ENCODE measurements around the gene TBX21. TPM values are rescaled to one million over a fixed set of nuclear protein-coding genes. Genes with fewer than 3 reads are reported as not detected.

The TBX21 gene
- total and polyA plus RNA-seq, 2 of the 4 experiments (the other 2 are of a cell fraction), result not detected

DNA sequence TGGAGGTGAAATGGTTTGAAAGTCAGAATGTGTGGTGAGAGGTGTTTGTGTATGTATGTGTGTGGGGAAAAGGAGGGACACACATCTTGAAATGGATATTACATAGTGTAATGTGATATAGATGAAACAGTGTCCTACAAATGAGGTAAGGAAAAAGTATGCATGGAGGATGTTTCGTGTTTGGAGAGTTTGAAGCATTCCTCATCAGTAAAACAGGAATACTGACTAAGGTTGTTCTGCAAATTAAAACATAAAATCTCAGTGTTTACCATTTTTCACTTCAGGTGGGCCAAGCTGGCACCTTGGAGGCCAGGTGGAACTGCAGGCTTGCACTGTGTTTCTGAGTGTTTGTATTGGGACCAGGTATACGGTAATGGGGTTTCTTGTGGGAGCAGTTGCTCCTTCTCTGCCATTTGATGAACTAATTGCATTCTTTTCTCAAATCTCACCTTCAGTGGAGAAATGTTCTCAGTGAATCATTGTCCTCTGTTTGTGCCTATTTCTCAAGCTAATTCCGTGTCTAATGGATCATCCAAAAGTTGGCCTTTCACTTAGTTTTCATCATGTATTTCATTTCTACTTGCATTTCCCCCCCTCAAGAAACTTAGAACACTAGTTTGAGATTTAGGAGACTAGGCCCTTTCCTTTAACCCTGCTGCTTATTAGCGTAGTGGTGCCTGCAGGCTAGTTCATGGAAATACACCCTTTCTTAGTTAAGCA lies 47.3 kb upstream of the TBX21 start:
- peaks cover 25% of the 10 kb centered on the region for H3K36me3 ChIP-seq (ENCODE audit: control insufficient read depth, insufficient read depth, low read length)
- no peak overlapping the region for H2AFZ ChIP-seq (replicated peaks; ENCODE audit: low read length, poor library complexity)
- no peak overlapping the region for H3K56ac ChIP-seq (ENCODE audit: extremely low read depth, insufficient read depth, low read length)
- H2AK5ac ChIP-seq (ENCODE audit: low read depth, low read length), result no peak overlapping the region
- no CpG with 5 or more reads among the region's 4 CpGs for WGBS, 2 experiments (ENCODE audit: extremely low coverage in 2 of 2, insufficient read length in 1 of 2)
- no peaks in the 10 kb centered on the region for H3K9me3 ChIP-seq (ENCODE audit: control insufficient read depth, insufficient read depth, low read length)
- no peak overlapping the region for H2BK20ac ChIP-seq (ENCODE audit: low read depth, low read length)
- peak overlapping the region; percentile 65 for H2BK5ac ChIP-seq (ENCODE audit: low read depth, low read length, poor library complexity, severe bottlenecking)
- peak; percentile 36 for DNase-seq
- H2BK15ac ChIP-seq (ENCODE audit: low read depth, low read length), result no peak overlapping the region
- no peak overlapping the region for H3K4ac ChIP-seq (ENCODE audit: low read depth, low read length)
- intact Hi-C loops (cut with micrococcal nuclease), result no loop called here
- H3K14ac ChIP-seq (replicated peaks; ENCODE audit: low read depth, low read length), result no peak overlapping the region
- no peak overlapping the region for H4K8ac ChIP-seq (ENCODE audit: low read depth in 2 of 2, low read length in 2 of 2)
- no peak overlapping the region for H3K23ac ChIP-seq (ENCODE audit: low read depth, low read length)
- H3K4me3 ChIP-seq (ENCODE audit: insufficient read depth, low read depth, low read length), result no peak overlapping the region
- no peaks in the 10 kb centered on the region for H3K27me3 ChIP-seq (ENCODE audit: control insufficient read depth, insufficient read depth, low read length)
- peaks cover 48% of the 10 kb centered on the region for H4K20me1 ChIP-seq (ENCODE audit: insufficient read depth, low read length)
- dilution Hi-C loops (cut with HindIII; ENCODE audit: low sequenced_read_pairs, unreplicated experiment), result no loop called here
- H3K18ac ChIP-seq (ENCODE audit: low read depth, low read length), result no peak overlapping the region
- no peak overlapping the region for H4K91ac ChIP-seq (ENCODE audit: insufficient read depth, low read depth, low read length)
- H3K79me1 ChIP-seq (ENCODE audit: low read depth in 1 of 2, low read length in 2 of 2), result peaks cover 13 to 41% of the 10 kb centered on the region in 2 experiments
- no peak for TF ChIP-seq RAD21 (IDR thresholded peaks at IDR 0.05; ENCODE audit: low read length)
- no peak for TF ChIP-seq RCOR1 (IDR thresholded peaks at IDR 0.05; ENCODE audit: insufficient replicate concordance, low read length)
- TF ChIP-seq CEBPB (IDR thresholded peaks at IDR 0.05; ENCODE audit: low read depth, low read length), result no peak
- TF ChIP-seq SMC3 (IDR thresholded peaks at IDR 0.05; ENCODE audit: low read depth, low read length), result no peak
- TF ChIP-seq BHLHE40 (IDR thresholded peaks at IDR 0.05; ENCODE audit: low read depth, low read length), result no peak
- TF ChIP-seq RFX5 (IDR thresholded peaks at IDR 0.05; ENCODE audit: low read depth, low read length), result no peak
- TF ChIP-seq, protein P1, sequence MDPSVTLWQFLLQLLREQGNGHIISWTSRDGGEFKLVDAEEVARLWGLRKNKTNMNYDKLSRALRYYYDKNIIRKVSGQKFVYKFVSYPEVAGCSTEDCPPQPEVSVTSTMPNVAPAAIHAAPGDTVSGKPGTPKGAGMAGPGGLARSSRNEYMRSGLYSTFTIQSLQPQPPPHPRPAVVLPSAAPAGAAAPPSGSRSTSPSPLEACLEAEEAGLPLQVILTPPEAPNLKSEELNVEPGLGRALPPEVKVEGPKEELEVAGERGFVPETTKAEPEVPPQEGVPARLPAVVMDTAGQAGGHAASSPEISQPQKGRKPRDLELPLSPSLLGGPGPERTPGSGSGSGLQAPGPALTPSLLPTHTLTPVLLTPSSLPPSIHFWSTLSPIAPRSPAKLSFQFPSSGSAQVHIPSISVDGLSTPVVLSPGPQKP (IDR thresholded peaks at IDR 0.05; ENCODE audit: borderline replicate concordance, low read depth, low read length), result no peak
- no peak for TF ChIP-seq FOS (IDR thresholded peaks at IDR 0.05; ENCODE audit: low read depth, low read length)
- TF ChIP-seq, protein P2, sequence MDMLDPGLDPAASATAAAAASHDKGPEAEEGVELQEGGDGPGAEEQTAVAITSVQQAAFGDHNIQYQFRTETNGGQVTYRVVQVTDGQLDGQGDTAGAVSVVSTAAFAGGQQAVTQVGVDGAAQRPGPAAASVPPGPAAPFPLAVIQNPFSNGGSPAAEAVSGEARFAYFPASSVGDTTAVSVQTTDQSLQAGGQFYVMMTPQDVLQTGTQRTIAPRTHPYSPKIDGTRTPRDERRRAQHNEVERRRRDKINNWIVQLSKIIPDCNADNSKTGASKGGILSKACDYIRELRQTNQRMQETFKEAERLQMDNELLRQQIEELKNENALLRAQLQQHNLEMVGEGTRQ (IDR thresholded peaks at IDR 0.05; ENCODE audit: low read depth, low read length), result no peak
- TF ChIP-seq, protein P3, sequence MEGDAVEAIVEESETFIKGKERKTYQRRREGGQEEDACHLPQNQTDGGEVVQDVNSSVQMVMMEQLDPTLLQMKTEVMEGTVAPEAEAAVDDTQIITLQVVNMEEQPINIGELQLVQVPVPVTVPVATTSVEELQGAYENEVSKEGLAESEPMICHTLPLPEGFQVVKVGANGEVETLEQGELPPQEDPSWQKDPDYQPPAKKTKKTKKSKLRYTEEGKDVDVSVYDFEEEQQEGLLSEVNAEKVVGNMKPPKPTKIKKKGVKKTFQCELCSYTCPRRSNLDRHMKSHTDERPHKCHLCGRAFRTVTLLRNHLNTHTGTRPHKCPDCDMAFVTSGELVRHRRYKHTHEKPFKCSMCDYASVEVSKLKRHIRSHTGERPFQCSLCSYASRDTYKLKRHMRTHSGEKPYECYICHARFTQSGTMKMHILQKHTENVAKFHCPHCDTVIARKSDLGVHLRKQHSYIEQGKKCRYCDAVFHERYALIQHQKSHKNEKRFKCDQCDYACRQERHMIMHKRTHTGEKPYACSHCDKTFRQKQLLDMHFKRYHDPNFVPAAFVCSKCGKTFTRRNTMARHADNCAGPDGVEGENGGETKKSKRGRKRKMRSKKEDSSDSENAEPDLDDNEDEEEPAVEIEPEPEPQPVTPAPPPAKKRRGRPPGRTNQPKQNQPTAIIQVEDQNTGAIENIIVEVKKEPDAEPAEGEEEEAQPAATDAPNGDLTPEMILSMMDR (conservative IDR thresholded peaks at IDR 0.05; ENCODE audit: low read depth, low read length), result no peak; the same call in 1 of the 2 replicates
- TF ChIP-seq NFE2L2 (IDR thresholded peaks at IDR 0.05; ENCODE audit: low read depth, low read length), result no peak
- no peak for TF ChIP-seq MAFK (IDR thresholded peaks at IDR 0.05; ENCODE audit: low read depth, low read length)
- TF ChIP-seq POLR2A (IDR thresholded peaks at IDR 0.05; ENCODE audit: low read depth, low read length), result no peak
- peak overlapping the region; percentile 20; the same call in 1 of the 2 replicates for H3K4me2 ChIP-seq (ENCODE audit: low read depth, low read length)
- in situ Hi-C loops (cut with MboI; ENCODE audit: low sequenced_read_pairs), result no loop called here
- H3K27ac ChIP-seq (ENCODE audit: insufficient read depth, low read length), result no peak overlapping the region
- no peak overlapping the region for H4K5ac ChIP-seq (ENCODE audit: low read depth, low read length)
- no peak overlapping the region for H2BK120ac ChIP-seq (ENCODE audit: low read depth, low read length)
- ChIA-PET CTCF (no interaction called here), POLR2A (ENCODE audit: unreplicated experiment) (interaction anchor here (0.6 kb wide), 1 partner anchor 19 kb away, joined by 3 read pairs; no protein-coding TSS in a partner anchor)
- no TSS peak for BruUV-seq (replicated peaks)
- H3K9me1 ChIP-seq (ENCODE audit: insufficient read depth, low read length), result peaks cover 17% of the 10 kb centered on the region
- H3K9ac ChIP-seq (ENCODE audit: low read depth, low read length), result no peak overlapping the region
- H2AK9ac ChIP-seq (replicated peaks; ENCODE audit: low read depth, low read length, poor library complexity), result no peak overlapping the region
- peaks cover 20% of the 10 kb centered on the region for H3K4me1 ChIP-seq (ENCODE audit: control insufficient read depth, insufficient read depth, low read length)
- peak; percentile 3; the same call in 1 of the 2 replicates for ATAC-seq (ENCODE audit: low read depth)

All from IMR-90 (cell line).